ENCODE measurements around the gene AKR1A1.
"Not testable (repeated sequence)": the region's sequence is repeated elsewhere in the genome, so short reads cannot be mapped to it uniquely, and the experiment has no call there.

AKR1A1 gene

GRCh38 chr1:45516036-45516435 is 34.6 kb upstream of the AKR1A1 start:
- Histone ChIP-seq H3K9me2 (replicated peaks; ENCODE audit: control insufficient read depth, low read length) (no peaks in the 10 kb centered on the region), H3K9me3 (ENCODE audit: control insufficient read depth, insufficient read depth, low read length) (no peaks in the 10 kb centered on the region), H3K4me1 (ENCODE audit: control insufficient read depth, low read length) (peaks cover 25% of the 10 kb centered on the region), H3K27ac (ENCODE audit: low read depth, low read length) (no peak overlapping the region), H3K79me2 (ENCODE audit: control insufficient read depth, low read length) (peaks cover 54% of the 10 kb centered on the region), H3K36me3 (ENCODE audit: control insufficient read depth, low read length) (peaks cover 88% of the 10 kb centered on the region), H3K4me2 (ENCODE audit: low read length) (no peak overlapping the region), H3F3A (ENCODE audit: control insufficient read depth, insufficient read depth) (peaks cover 22% of the 10 kb centered on the region), H4K20me1 (ENCODE audit: control insufficient read depth, insufficient read depth, low read depth, low read length) (peaks cover 10% of the 10 kb centered on the region; the same call in 1 of the 2 replicates), H3K27me3 (ENCODE audit: control insufficient read depth, low read length) (no peaks in the 10 kb centered on the region), H3K4me3 (ENCODE audit: low read length) (no peak overlapping the region)
- TF ChIP-seq CTCF (IDR thresholded peaks at IDR 0.05; ENCODE audit: low read depth, low read length, poor library complexity, severe bottlenecking) (no peak), EZH2phosphoT487 (IDR thresholded peaks at IDR 0.05; ENCODE audit: borderline replicate concordance, low read length) (no peak)

- TF ChIP-seq CTCF (IDR thresholded peaks at IDR 0.05; ENCODE audit: low read depth, low read length, poor library complexity, severe bottlenecking): no peak
- no peak for TF ChIP-seq EZH2phosphoT487 (IDR thresholded peaks at IDR 0.05; ENCODE audit: borderline replicate concordance, low read length)
- peaks cover 58% of the 10 kb centered on the region for H3K79me2 ChIP-seq (ENCODE audit: control insufficient read depth, low read length)
- H3F3A ChIP-seq (ENCODE audit: control insufficient read depth, insufficient read depth): peaks cover 19% of the 10 kb centered on the region
- H3K4me2 ChIP-seq (ENCODE audit: low read length): no peak overlapping the region
- no peaks in the 10 kb centered on the region for H3K9me2 ChIP-seq (replicated peaks; ENCODE audit: control insufficient read depth, low read length)
- peaks cover 25% of the 10 kb centered on the region for H3K4me1 ChIP-seq (ENCODE audit: control insufficient read depth, low read length)
- no peak overlapping the region for H3K4me3 ChIP-seq (ENCODE audit: low read length)
- H3K36me3 ChIP-seq (ENCODE audit: control insufficient read depth, low read length): peaks cover 88% of the 10 kb centered on the region
- H4K20me1 ChIP-seq (ENCODE audit: control insufficient read depth, insufficient read depth, low read depth, low read length): peaks cover 10% of the 10 kb centered on the region; the same call in 1 of the 2 replicates
- no peaks in the 10 kb centered on the region for H3K9me3 ChIP-seq (ENCODE audit: control insufficient read depth, insufficient read depth, low read length)
- no peak overlapping the region for H3K27ac ChIP-seq (ENCODE audit: low read depth, low read length)
- no peaks in the 10 kb centered on the region for H3K27me3 ChIP-seq (ENCODE audit: control insufficient read depth, low read length)
These were observed 34.2 kb upstream of the AKR1A1 start for GRCh38 chr1:45516465-45516864.

- not testable (repeated sequence) for H3K9me2 ChIP-seq (replicated peaks; ENCODE audit: control insufficient read depth, low read length); H3F3A ChIP-seq (ENCODE audit: control insufficient read depth, insufficient read depth); H4K20me1 ChIP-seq (ENCODE audit: control insufficient read depth, insufficient read depth, low read depth, low read length); H3K27me3 ChIP-seq (ENCODE audit: control insufficient read depth, low read length); H3K9me3 ChIP-seq (ENCODE audit: control insufficient read depth, insufficient read depth, low read length)
- H3K4me1 ChIP-seq (ENCODE audit: control insufficient read depth, low read length): peaks cover 34% of the 10 kb centered on the region
- peaks cover 64% of the 10 kb centered on the region for H3K79me2 ChIP-seq (ENCODE audit: control insufficient read depth, low read length)
- H3K4me2 ChIP-seq (ENCODE audit: low read length): peak overlapping the region; percentile 86
- H3K27ac ChIP-seq (ENCODE audit: low read depth, low read length): peak overlapping the region; percentile 51
- peaks cover 72% of the 10 kb centered on the region for H3K36me3 ChIP-seq (ENCODE audit: control insufficient read depth, low read length)
- peak overlapping the region; percentile 97 for H3K4me3 ChIP-seq (ENCODE audit: low read length)
These were observed 32.3 kb upstream of the AKR1A1 start for GRCh38 chr1:45518366-45518765.

- Histone ChIP-seq H3K4me3 (ENCODE audit: low read length) (peak overlapping the region; percentile 97), H3K9me2 (replicated peaks; ENCODE audit: control insufficient read depth, low read length) (no peaks in the 10 kb centered on the region), H3K36me3 (ENCODE audit: control insufficient read depth, low read length) (peaks cover 66% of the 10 kb centered on the region), H3F3A (ENCODE audit: control insufficient read depth, insufficient read depth) (peaks cover 8% of the 10 kb centered on the region; the same call in 1 of the 2 replicates), H3K27me3 (ENCODE audit: control insufficient read depth, low read length) (no peaks in the 10 kb centered on the region), H3K9me3 (ENCODE audit: control insufficient read depth, insufficient read depth, low read length) (no peaks in the 10 kb centered on the region), H3K4me2 (ENCODE audit: low read length) (peak overlapping the region; percentile 86), H3K4me1 (ENCODE audit: control insufficient read depth, low read length) (peaks cover 36% of the 10 kb centered on the region), H3K27ac (ENCODE audit: low read depth, low read length) (peak overlapping the region; percentile 51), H4K20me1 (ENCODE audit: control insufficient read depth, insufficient read depth, low read depth, low read length) (peaks cover 10% of the 10 kb centered on the region; the same call in 1 of the 2 replicates), H3K79me2 (ENCODE audit: control insufficient read depth, low read length) (peaks cover 64% of the 10 kb centered on the region)
- TF ChIP-seq EZH2phosphoT487 (IDR thresholded peaks at IDR 0.05; ENCODE audit: borderline replicate concordance, low read length): no peak
- no peak for TF ChIP-seq CTCF (IDR thresholded peaks at IDR 0.05; ENCODE audit: low read depth, low read length, poor library complexity, severe bottlenecking)
These were observed 31.7 kb upstream of the AKR1A1 start for GRCh38 chr1:45518910-45519309.

- not testable (repeated sequence) for H3K9me2 ChIP-seq (replicated peaks; ENCODE audit: control insufficient read depth, low read length); H3K9me3 ChIP-seq (ENCODE audit: control insufficient read depth, insufficient read depth, low read length); H4K20me1 ChIP-seq (ENCODE audit: control insufficient read depth, insufficient read depth, low read depth, low read length); H3K27me3 ChIP-seq (ENCODE audit: control insufficient read depth, low read length); H3F3A ChIP-seq (ENCODE audit: control insufficient read depth, insufficient read depth)
- Histone ChIP-seq H3K79me2 (ENCODE audit: control insufficient read depth, low read length) (peaks cover 64% of the 10 kb centered on the region), H3K4me3 (ENCODE audit: low read length) (peak overlapping the region; percentile 97), H3K4me1 (ENCODE audit: control insufficient read depth, low read length) (peaks cover 43% of the 10 kb centered on the region), H3K36me3 (ENCODE audit: control insufficient read depth, low read length) (peaks cover 60% of the 10 kb centered on the region), H3K27ac (ENCODE audit: low read depth, low read length) (peak overlapping the region; percentile 51), H3K4me2 (ENCODE audit: low read length) (peak overlapping the region; percentile 86)
These were observed 30.9 kb upstream of the AKR1A1 start for GRCh38 chr1:45519774-45520173.
